NT2/D1 (cell line): Measurements from ENCODE around the gene DOCK6.

ENCODE experiments used
- SUZ12 ChIP-seq: IDR thresholded peaks from 2 replicates; pipeline ENCODE4 v1.6.1; 2011; ENCODE audit not compliant: insufficient read length, insufficient read depth; ENCODE audit errors: extremely low read depth
- ZNF274 ChIP-seq: IDR thresholded peaks from 2 replicates; pipeline ENCODE4 v1.6.1; 2011; ENCODE audit warnings: mild to moderate bottlenecking, low read depth, low read length

DNA sequence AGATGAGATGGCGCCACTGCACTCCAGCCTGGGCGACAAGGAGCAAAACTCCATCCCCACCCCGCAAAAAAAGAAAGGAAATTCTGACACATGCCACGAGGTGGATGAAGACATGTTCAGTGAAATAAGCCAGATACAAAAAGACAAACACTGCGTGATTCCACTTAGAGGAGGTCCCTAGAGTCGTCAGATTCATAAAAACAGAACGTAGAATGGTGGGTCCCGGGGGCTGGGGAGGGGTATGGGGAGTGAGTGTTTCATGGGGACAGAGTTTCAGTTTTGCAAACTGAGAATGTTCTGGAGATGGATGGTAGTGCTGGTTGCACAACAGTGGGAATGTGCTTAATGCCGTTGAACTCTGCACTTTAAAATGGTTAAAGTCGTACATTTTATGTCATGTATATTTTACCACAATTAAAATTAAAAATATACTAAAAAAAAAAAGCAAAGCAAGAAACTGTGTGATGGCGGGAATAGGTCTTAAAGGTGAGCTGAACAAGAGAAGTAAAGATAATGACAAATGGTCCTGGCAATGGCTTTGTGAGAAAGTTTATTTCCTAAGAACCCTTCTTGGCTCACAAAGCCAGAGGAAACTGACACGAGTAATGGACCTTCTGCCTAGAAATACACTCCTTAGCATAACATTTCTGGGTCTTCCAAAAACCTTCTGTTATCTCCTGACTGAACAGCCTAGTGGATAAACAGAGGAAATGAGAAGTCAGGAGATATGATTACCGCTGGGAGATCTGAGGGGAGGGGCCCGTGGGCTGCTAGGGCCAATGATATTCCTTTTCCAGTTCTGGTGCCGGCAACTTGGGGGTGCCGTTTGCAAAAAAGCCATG is 102.5 kb downstream of the DOCK6 start:
- TF ChIP-seq SUZ12 (no peak), ZNF274 (no peak)
